Activated T-cell treated with anti-CD3 and anti-CD28 coated beads for 24 hours (primary cell): ENCODE measurements around the gene FAT3.

Source experiments
- DNase-seq: peaks from one replicate; pipeline ENCODE4 v3.0.0-alpha.2; 2020; ENCODE audit warnings: low read depth

Gene FAT3

GRCh38 chr11:92224407-92225124, at the start of gene FAT3:
Gene FAT3, plus strand, starts transcription at chr11:92224818. Its CDS starts 127,295 bp downstream, at chr11:92352113.
- DNase-seq, result no peak

GRCh38 chr11:92179017-92179670, 45.5 kb upstream of the FAT3 start:
- no peak for DNase-seq

- DNase-seq, result no peak
Measured at GRCh38 chr11:92180226-92180625, 44.4 kb upstream of the FAT3 start.

GRCh38 chr11:92180664-92181251, 43.9 kb upstream of the FAT3 start:
- no peak for DNase-seq

- no peak for DNase-seq
Measured at GRCh38 chr11:92190535-92191206, 33.9 kb upstream of the FAT3 start.

GRCh38 chr11:92192141-92192540, 32.5 kb upstream of the FAT3 start:
- DNase-seq, result no peak

GRCh38 chr11:92198268-92198667, 26.4 kb upstream of the FAT3 start:
- DNase-seq, result no peak

GRCh38 chr11:92199991-92200390, 24.6 kb upstream of the FAT3 start:
- DNase-seq, result no peak

GRCh38 chr11:92204731-92205130, 19.9 kb upstream of the FAT3 start:
- no peak for DNase-seq

- no peak for DNase-seq
Measured at GRCh38 chr11:92206441-92206840, 18.2 kb upstream of the FAT3 start.

GRCh38 chr11:92211576-92212167, 12.9 kb upstream of the FAT3 start:
- DNase-seq, result no peak

GRCh38 chr11:92212530-92212929, 12.1 kb upstream of the FAT3 start:
- no peak for DNase-seq

- no peak for DNase-seq
Measured at GRCh38 chr11:92216789-92217188, 7.8 kb upstream of the FAT3 start.

GRCh38 chr11:92219476-92219875, 5.1 kb upstream of the FAT3 start:
- DNase-seq, result no peak

GRCh38 chr11:92222701-92223100, 1.9 kb upstream of the FAT3 start:
- no peak for DNase-seq

GRCh38 chr11:92224054-92224406, 588 bp upstream of the FAT3 start:
- DNase-seq, result no peak

- no peak for DNase-seq
Measured at GRCh38 chr11:92225125-92225567, 528 bp downstream of the FAT3 start.

- no peak for DNase-seq
Measured at GRCh38 chr11:92225568-92226330, 1.1 kb downstream of the FAT3 start.

GRCh38 chr11:92226331-92227229, 2.0 kb downstream of the FAT3 start:
- no peak for DNase-seq

- DNase-seq, result no peak
Measured at GRCh38 chr11:92227230-92227814, 2.7 kb downstream of the FAT3 start.
